ENCODE results near the gene CPNE8. TPM values are rescaled to one million over a fixed set of nuclear protein-coding genes. Genes with fewer than 3 reads are reported as not detected.

The CPNE8 gene
- total and polyA plus RNA-seq, 3 donors from 2014 or later: 9.3 to 13.1 (median 12.6) TPM

DNA sequence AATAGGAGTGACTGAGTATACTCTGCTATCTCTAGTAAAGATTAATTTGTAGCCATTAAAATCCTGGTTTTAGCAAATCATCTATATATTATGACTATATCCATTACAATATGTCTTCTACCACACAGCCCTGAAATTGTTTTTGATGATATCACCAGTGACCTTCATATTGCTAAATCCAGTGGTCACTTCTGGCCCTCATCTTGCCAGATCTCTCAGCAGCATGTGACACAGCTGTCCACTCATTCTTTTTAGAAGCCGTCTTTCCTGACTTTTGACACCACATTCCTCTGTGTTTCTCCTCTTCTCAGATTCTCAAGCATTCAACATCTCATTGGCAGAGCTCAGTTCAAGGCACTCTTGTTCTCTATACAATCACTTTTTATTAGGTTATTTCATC lies 54.9 kb downstream of the CPNE8 start:
- no peaks in the 10 kb centered on the region for H3K4me1 ChIP-seq
- H3K36me3 ChIP-seq (ENCODE audit: low read depth, missing control alignments): no peaks in the 10 kb centered on the region
- DNase-seq: no peak
- no peak overlapping the region for H3K27ac ChIP-seq
- WGBS, 2 donors: 68 to 71% methylated on average over 1 of the region's 1 CpG
- TF ChIP-seq POLR2A (IDR thresholded peaks at IDR 0.05): no peak
- TF ChIP-seq, protein P1, sequence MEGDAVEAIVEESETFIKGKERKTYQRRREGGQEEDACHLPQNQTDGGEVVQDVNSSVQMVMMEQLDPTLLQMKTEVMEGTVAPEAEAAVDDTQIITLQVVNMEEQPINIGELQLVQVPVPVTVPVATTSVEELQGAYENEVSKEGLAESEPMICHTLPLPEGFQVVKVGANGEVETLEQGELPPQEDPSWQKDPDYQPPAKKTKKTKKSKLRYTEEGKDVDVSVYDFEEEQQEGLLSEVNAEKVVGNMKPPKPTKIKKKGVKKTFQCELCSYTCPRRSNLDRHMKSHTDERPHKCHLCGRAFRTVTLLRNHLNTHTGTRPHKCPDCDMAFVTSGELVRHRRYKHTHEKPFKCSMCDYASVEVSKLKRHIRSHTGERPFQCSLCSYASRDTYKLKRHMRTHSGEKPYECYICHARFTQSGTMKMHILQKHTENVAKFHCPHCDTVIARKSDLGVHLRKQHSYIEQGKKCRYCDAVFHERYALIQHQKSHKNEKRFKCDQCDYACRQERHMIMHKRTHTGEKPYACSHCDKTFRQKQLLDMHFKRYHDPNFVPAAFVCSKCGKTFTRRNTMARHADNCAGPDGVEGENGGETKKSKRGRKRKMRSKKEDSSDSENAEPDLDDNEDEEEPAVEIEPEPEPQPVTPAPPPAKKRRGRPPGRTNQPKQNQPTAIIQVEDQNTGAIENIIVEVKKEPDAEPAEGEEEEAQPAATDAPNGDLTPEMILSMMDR (IDR thresholded peaks at IDR 0.05): no peak
- intact Hi-C loops (cut with DNase I; ENCODE audit: low total_unique reads): no loop called here
- H3K27me3 ChIP-seq: no peaks in the 10 kb centered on the region
- no peaks in the 10 kb centered on the region for H3K9me3 ChIP-seq
- no peak overlapping the region for H3K4me3 ChIP-seq

DNA sequence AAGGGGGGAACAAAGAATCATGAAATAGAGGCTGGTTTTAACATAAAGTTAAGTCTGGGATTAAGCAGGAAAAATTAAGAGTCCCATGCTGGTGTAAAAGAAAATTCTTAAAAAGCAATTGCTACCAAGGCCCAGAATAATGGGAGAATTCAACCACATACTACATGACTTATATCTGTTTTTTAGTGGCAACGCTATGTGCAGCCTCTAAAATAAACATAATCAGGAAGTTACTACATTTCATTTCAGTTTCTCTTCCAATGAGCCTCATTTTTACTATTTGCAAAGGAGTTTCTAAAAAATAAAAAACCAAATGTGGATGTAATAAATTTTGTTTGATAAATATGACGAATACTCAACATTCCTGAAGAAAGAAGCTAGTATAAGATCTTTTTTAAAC lies 58.1 kb downstream of the CPNE8 start:
- 63 to 68% methylated on average over 2 of the region's 2 CpGs for WGBS, 2 donors
- Histone ChIP-seq H3K4me3 (no peak overlapping the region), H3K4me1 (no peaks in the 10 kb centered on the region), H3K27me3 (no peaks in the 10 kb centered on the region), H3K36me3 (ENCODE audit: low read depth, missing control alignments) (no peaks in the 10 kb centered on the region), H3K9me3 (no peaks in the 10 kb centered on the region), H3K27ac (no peak overlapping the region)
- no peak for DNase-seq
- TF ChIP-seq, protein P1 (IDR thresholded peaks at IDR 0.05): no peak
- TF ChIP-seq POLR2A (IDR thresholded peaks at IDR 0.05): no peak
- intact Hi-C loops (cut with DNase I; ENCODE audit: low total_unique reads): no loop called here

DNA sequence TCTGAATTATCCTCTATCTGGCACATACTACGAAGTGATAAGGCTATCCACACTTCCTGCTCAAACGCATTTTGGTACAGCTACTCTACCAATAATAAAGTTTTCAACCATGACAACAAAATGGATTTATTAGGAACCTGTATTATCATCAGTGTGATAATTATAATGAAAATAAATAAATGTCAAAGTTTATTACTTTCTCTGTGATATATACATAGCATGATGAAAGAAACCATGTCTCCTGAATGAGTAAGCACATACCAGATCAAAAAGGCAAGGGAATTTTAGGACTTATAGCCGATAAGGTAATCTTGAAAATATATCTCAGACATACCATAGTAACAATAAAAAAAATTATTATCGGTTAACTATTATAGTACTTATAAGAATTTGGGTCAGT lies 61.1 kb downstream of the CPNE8 start:
- intact Hi-C loops (cut with DNase I; ENCODE audit: low total_unique reads): no loop called here
- H3K27ac ChIP-seq: no peak overlapping the region
- no peaks in the 10 kb centered on the region for H3K9me3 ChIP-seq
- TF ChIP-seq, protein P1 (IDR thresholded peaks at IDR 0.05): no peak
- no peak for TF ChIP-seq POLR2A (IDR thresholded peaks at IDR 0.05)
- WGBS, 2 donors: 74 to 76% methylated on average over 4 of the region's 4 CpGs
- no peaks in the 10 kb centered on the region for H3K36me3 ChIP-seq (ENCODE audit: low read depth, missing control alignments)
- no peaks in the 10 kb centered on the region for H3K27me3 ChIP-seq
- H3K4me3 ChIP-seq: no peak overlapping the region
- no peaks in the 10 kb centered on the region for H3K4me1 ChIP-seq
- DNase-seq: no peak

DNA sequence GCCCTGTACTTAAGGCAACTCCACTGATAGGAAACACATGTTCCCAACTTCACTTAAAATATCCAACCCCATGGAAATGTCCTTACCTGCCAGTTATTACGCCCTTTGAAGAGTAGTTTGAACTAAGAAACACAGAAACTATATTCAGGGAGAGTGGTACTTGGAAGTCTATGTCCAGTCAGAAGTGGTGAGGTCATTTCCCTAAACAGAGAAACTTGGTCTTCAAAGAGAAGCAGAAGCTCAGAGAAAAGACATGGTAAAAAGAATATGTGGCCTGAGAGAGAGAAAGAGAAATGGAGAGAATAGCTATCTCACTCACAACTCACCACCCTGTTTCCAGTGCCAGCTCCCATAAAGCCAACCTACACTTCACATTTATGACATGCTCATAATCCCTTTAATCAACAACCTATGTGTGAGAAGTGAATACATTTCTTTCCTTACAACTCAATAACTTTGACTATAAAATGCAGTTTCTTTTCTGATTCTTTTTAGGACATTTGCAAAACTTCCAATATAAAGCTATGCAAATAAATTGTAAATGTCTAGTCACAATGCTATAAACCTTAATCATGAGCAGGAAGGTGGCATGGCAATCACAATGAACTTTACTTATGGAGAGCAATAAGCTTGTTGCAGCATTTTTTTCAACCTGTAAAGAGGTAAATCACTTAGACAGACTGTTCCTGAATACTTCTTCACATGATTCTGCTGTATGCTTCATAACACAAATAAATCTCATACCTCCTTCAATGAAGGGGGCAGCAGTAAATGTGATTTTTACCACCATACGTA lies 67.1 kb downstream of the CPNE8 start:
- Histone ChIP-seq H3K36me3 (ENCODE audit: low read depth, missing control alignments) (no peaks in the 10 kb centered on the region), H3K27ac (no peak overlapping the region), H3K4me3 (no peak overlapping the region), H3K9me3 (no peaks in the 10 kb centered on the region), H3K27me3 (no peaks in the 10 kb centered on the region), H3K4me1 (no peaks in the 10 kb centered on the region)
- intact Hi-C loops (cut with DNase I; ENCODE audit: low total_unique reads): no loop called here
- DNase-seq: no peak
- WGBS, 2 donors: 89 to 90% methylated on average over 2 of the region's 2 CpGs
- TF ChIP-seq, protein P1 (IDR thresholded peaks at IDR 0.05): no peak
- TF ChIP-seq POLR2A (IDR thresholded peaks at IDR 0.05): no peak

DNA sequence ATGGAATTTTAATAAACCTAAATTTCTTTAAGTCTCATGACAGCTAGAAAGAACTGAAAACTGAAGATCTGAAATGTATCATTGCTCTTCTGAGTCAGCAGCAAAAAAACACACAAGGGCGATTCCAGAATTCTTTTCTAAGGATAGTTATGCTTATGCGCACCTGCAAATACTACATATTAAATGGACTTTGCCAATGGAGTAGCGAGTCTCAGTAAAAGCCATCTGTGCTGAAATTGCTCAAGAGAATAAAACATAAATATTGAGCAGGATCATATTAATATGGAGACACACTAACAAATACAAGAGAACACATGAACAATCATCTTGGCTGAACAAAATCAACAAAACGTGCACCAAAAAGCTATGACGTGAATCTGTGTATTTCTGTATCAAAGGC lies 73.7 kb downstream of the CPNE8 start:
- H3K36me3 ChIP-seq (ENCODE audit: low read depth, missing control alignments): no peaks in the 10 kb centered on the region
- no peak overlapping the region for H3K4me3 ChIP-seq
- no peak for DNase-seq
- intact Hi-C loops (cut with DNase I; ENCODE audit: low total_unique reads): no loop called here
- TF ChIP-seq, protein P1 (IDR thresholded peaks at IDR 0.05): no peak
- TF ChIP-seq POLR2A (IDR thresholded peaks at IDR 0.05): no peak
- no peaks in the 10 kb centered on the region for H3K4me1 ChIP-seq
- H3K27ac ChIP-seq: no peak overlapping the region
- 89 to 94% methylated on average over 5 of the region's 5 CpGs for WGBS, 2 donors
- no peaks in the 10 kb centered on the region for H3K27me3 ChIP-seq
- no peaks in the 10 kb centered on the region for H3K9me3 ChIP-seq

Measured in testis (tissue), 3 donors.